ENCODE data around the gene CSRNP3.

Gene CSRNP3

GRCh38 chr2:165440367-165440766, 29.1 kb upstream of the CSRNP3 start:
- CTCF ChIA-PET: interaction anchor here (1.4 kb wide), 1 partner anchor 8 kb away, joined by 5 read pairs; no protein-coding TSS in a partner anchor
- TF ChIP-seq CTCF (IDR thresholded peaks at IDR 0.05; ENCODE audit: control extremely low read depth, extremely low read depth, low read depth, missing control alignments): no peak
- DNase-seq (ENCODE audit: extremely low spot score): no peak
- POLR2A ChIA-PET: no interaction called here

GRCh38 chr2:165443511-165443910, 26.0 kb upstream of the CSRNP3 start:
- DNase-seq (ENCODE audit: extremely low spot score): no peak
- TF ChIP-seq CTCF (IDR thresholded peaks at IDR 0.05; ENCODE audit: control extremely low read depth, extremely low read depth, low read depth, missing control alignments): no peak
- POLR2A ChIA-PET: no interaction called here
- CTCF ChIA-PET: no interaction called here

GRCh38 chr2:165448406-165448805, 21.1 kb upstream of the CSRNP3 start:
- DNase-seq (ENCODE audit: extremely low spot score): no peak
- ChIA-PET POLR2A (no interaction called here), CTCF (interaction anchor here (1.4 kb wide), 1 partner anchor 9 kb away, joined by 5 read pairs; no protein-coding TSS in a partner anchor)
- TF ChIP-seq CTCF (IDR thresholded peaks at IDR 0.05; ENCODE audit: control extremely low read depth, extremely low read depth, low read depth, missing control alignments): no peak

DNA sequence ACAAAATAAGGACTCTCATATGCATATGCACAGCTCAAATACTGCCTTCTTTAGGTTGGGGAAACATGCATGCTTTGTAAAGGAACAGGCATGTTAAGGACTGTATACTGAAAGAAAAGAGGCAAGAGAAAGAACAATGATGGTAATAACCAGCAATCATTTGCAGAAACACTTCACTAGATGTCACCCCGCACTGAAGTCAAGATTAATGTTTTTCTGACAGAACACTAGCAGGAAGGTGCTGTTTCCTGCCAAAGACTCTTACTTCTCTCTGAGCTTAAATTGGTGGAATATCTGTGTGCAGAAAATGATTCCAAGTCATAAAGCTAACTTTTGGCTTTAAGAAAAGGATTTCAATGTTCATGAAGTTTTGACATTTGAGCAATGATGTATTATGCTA, 19.3 kb upstream of the CSRNP3 start:
- POLR2A ChIA-PET: no interaction called here
- no peak for TF ChIP-seq CTCF (IDR thresholded peaks at IDR 0.05; ENCODE audit: control extremely low read depth, extremely low read depth, low read depth, missing control alignments)
- CTCF ChIA-PET: interaction anchor here (1.2 to 1.8 kb wide), 4 partner anchors 13 to 425 kb away, joined by 3 to 4 read pairs (median 4); no protein-coding TSS in a partner anchor
- no peak for DNase-seq (ENCODE audit: extremely low spot score)

GRCh38 chr2:165452327-165452726, 17.2 kb upstream of the CSRNP3 start:
- ChIA-PET CTCF (interaction anchor here (0.7 kb wide), 1 partner anchor 10 kb away, joined by 3 read pairs; no protein-coding TSS in a partner anchor), POLR2A (no interaction called here)
- DNase-seq (ENCODE audit: extremely low spot score): no peak
- no peak for TF ChIP-seq CTCF (IDR thresholded peaks at IDR 0.05; ENCODE audit: control extremely low read depth, extremely low read depth, low read depth, missing control alignments)

- ChIA-PET CTCF (interaction anchor here (1.4 kb wide), 1 partner anchor 88 kb away, joined by 3 read pairs; no protein-coding TSS in a partner anchor), POLR2A (no interaction called here)
- DNase-seq (ENCODE audit: extremely low spot score): no peak
- TF ChIP-seq CTCF (IDR thresholded peaks at IDR 0.05; ENCODE audit: control extremely low read depth, extremely low read depth, low read depth, missing control alignments): no peak
These were observed 15.9 kb upstream of the CSRNP3 start for GRCh38 chr2:165453561-165454094.

All from GM10248 (cell line).